HG03342 (cell line): Measurements from ENCODE around the gene TJP1.
"Not testable (repeated sequence)": the region's sequence is repeated elsewhere in the genome, so short reads cannot be mapped to it uniquely, and the experiment has no call there.

Source experiments
- ATAC-seq: cut with Tn5 transposase; IDR thresholded peaks from one replicate; pipeline ENCODE4 v1.9.1; 2021; ENCODE audit warnings: mild to moderate bottlenecking, moderate library complexity; ENCODE audit not compliant: unreplicated experiment

TJP1 gene

GRCh38 chr15:29708519-29708918 lies 113.7 kb downstream of the TJP1 start:
- no peak for ATAC-seq

DNA sequence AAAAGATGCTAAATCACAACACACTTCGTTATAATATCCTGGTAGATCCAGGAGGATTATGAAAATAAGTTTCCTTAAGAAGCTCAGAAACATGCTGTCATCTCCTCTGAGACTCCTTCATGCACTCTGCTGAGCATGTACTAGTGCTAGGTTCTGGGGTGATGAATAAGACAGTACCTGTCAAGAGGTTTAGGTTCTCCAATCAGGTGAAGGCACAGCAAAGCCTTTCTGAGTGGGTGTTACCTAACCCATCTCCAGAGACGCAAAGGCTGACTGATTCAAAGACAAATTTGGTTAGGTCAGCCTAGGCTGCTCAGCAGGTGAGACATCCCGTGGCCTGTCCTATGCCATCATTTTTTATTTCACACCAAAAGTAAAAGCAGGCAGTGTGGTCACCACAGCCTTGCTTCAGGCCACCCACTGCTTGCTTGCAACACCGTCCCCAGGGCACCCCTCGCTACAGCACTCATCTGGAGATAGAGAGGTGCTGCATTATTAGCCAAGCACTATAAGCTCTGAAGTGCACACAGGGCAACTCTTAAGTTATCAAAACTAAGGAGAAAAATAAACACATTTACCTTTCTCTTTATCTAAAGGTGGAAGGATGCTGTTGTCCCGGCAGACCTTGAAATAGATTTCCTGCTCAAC lies 117.2 kb downstream of the TJP1 start:
- no peak for ATAC-seq

- no peak for ATAC-seq
Measured at GRCh38 chr15:29701151-29701550, 121.1 kb downstream of the TJP1 start.

DNA sequence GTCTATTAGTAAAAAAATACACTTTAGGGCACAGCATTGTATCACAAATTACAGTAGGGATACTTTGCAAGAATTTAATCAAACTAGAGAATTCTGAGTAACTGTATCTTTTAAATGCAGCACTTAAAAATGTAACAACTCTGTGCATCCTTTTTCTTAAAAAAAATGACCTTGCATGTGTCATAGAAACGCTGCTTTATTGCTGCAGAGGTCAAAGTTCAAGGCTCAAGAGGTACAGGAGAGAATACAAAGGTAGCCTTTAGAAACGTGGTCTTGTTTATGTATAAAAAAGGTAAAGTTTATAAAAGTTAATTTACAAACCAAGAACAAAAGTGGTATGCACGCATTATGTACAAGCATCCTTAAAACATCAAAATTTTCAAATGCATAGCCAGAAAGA lies 122.0 kb downstream of the TJP1 start:
- no peak for ATAC-seq

GRCh38 chr15:29699791-29700190 lies 122.5 kb downstream of the TJP1 start:
- ATAC-seq: no peak

- no peak for ATAC-seq
Measured at GRCh38 chr15:29698030-29698701, 124.1 kb downstream of the TJP1 start.

GRCh38 chr15:29696950-29697738 lies 125.1 kb downstream of the TJP1 start:
- no peak for ATAC-seq

DNA sequence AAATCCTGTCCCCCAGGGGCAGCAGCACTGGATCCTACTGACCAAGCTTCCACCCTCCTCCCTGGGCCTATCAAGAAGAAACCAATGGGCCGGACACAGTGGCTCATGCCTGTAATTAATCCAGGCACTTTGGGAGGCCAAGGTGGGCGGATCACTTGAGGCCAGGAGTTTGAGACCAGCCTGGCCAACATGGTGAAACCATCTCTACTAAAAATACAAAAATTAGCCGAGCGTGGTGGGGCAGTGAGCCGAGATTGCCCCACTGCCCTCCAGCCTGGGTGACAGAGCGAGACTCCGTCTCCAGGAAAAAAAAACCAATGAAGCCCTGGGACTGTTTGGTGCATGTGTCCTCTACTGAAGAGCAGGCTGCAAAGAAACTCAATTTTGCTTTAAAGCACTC lies 125.8 kb downstream of the TJP1 start:
- ATAC-seq: not testable (repeated sequence)

- no peak for ATAC-seq
Measured at GRCh38 chr15:29695489-29696167, 126.6 kb downstream of the TJP1 start.

DNA sequence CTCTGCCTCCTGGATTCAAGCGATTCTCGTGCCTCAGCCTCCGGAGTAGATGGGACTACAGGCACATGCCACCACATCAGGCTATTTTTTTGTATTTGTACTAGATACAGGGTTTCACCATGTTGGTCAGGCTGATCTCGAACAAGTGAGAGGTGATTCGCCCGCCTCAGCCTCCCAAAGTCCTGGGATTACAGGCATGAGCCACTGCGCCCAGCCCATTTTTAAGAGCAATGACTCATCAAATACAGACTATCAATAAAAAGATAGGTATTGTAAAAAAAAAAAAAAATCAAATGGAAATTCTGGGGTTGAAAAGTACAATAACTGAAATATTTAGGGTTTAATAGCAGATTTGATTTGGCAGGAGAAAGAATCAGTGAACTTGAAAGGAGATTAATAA lies 129.0 kb downstream of the TJP1 start:
- no peak for ATAC-seq

DNA sequence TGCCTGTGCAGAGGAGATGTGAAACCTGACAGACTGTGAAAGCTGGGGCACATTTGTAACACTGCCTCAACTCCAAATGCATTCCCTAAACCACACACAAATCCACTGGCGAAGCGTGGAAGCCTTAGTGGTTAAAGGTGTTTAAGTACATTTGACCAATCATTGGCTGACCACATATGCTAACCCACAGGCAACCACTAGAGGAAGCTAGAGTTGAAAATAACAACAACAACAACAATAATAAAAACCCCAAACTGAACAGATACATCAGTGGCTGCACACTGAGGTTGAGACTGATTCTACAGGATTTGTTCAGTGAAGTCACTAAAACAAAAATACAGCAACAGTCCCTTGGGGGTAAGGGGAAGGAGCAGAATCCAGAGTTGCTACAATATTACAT lies 129.7 kb downstream of the TJP1 start:
- ATAC-seq: no peak

DNA sequence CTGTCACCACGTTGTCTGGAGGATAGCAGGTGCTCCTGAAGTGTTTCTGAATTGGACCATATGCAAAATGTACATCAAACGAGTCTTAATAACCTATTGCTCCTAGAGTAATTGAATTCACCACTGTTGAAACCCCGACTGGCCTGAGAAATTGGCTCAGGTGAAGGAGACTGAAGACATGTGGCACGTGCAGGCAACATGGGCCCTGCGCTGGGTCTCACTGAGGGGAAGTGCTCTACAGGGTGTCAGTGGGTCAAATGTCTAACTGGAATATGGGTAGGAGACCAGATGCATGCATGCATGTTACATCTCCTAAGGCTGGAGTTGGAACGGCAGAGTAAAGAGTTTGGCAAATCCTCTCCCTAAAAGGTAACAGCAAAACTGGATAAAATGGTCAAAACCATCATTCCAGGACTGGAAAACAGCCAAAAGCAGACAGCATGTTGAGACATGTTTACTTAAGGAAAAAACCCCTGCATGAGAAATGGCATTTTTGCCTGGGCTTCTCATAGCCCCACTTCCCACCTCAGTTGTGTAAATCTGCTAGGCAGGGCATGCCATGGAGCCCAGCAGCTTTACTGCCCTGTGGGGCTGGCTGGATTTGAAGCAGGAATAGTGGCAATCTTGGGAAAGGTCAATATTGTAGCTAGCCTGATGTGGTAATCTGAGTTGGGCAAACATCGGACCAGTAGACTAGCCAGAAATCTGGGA lies 131.3 kb downstream of the TJP1 start:
- no peak for ATAC-seq

GRCh38 chr15:29689287-29689986 lies 132.8 kb downstream of the TJP1 start:
- ATAC-seq: no peak

GRCh38 chr15:29688506-29689286 lies 133.6 kb downstream of the TJP1 start:
- no peak for ATAC-seq

GRCh38 chr15:29687939-29688505 lies 134.2 kb downstream of the TJP1 start:
- no peak for ATAC-seq

GRCh38 chr15:29687204-29687815 lies 135.0 kb downstream of the TJP1 start:
- ATAC-seq: no peak

DNA sequence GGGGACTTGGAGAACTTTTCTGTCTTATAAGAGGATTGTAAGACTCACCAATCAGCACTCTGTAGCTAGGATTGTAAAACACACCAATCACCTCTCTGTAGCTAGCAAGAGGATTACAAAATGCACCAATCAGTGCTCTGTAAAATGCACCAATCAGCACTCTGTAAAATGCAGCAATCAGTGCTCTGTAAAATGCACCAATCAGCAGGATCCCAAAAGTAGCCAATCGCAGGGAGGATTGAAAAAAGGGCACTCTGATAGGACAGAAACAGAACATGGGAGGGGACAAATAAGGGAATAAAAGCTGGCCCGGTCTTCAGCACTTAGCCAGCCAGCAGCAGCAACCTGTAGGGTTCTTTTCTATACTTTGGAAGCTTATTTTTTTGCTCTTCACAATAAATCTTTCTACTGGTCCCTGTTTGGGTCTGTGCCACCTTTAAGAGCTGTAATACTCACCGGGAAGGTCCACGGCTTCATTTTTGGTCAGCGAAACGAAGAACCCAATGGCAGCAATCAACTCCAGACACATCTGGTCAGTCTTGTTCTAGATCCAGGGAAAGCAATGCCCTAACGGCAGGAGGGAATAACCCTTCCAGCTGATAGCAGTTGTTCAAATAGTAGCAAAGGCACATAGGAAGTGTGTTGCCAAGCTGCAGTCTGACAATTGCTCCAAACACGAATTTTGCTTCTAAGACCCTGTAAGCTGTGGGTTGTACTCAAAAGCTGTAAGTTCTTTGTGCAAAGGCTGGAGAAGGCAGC lies 135.6 kb downstream of the TJP1 start:
- ATAC-seq: no peak

DNA sequence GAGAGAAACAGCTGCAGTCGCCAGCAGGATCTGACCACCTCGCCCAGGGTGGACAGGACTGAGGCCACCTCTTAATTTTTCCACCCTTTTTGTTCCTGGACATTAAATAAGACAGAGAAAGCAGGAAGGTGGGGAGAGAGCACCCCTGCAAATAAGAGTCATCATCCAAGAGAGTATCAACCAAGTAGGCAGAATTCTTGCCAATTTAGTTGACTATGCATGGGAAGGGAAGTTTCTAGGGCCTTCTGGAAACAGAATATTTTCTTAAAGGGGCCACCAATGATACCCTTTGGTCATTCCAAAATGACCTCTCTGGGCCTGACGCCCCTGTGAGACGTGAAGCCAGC lies 136.2 kb downstream of the TJP1 start:
- no peak for ATAC-seq
